ENCODE results near the gene HYCC2.

- TF ChIP-seq CTCF (IDR thresholded peaks at IDR 0.05) (no peak), POLR2A (IDR thresholded peaks at IDR 0.05) (no peak), POLR2AphosphoS5 (IDR thresholded peaks at IDR 0.05) (no peak)
These were observed 19.1 kb upstream of the HYCC2 start for GRCh38 chr2:201090574-201090973.

Data from breast epithelium (tissue), 3 donors.